ENCODE data around the gene SLC9A5.

DNA sequence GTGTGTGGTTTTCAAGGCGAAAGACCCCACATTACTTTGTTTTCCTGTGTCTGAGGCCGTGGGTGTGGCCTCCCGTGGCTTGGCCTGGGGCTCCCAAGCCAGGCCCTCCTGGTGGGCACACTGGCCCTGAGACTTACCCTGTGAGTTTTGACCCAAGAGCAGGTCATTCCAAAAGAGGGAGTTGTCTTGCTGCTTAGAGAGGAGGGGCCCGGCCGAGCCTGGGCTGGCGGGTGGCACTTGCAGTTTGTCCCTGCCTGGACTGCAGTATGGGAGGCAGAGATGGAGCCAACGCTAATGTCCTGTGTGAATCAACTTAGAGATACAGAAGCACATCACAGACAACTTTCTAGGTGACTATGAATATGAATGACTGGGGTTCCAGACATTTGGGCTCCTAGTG, 53.3 kb downstream of the SLC9A5 start:
- TF ChIP-seq, protein P1, sequence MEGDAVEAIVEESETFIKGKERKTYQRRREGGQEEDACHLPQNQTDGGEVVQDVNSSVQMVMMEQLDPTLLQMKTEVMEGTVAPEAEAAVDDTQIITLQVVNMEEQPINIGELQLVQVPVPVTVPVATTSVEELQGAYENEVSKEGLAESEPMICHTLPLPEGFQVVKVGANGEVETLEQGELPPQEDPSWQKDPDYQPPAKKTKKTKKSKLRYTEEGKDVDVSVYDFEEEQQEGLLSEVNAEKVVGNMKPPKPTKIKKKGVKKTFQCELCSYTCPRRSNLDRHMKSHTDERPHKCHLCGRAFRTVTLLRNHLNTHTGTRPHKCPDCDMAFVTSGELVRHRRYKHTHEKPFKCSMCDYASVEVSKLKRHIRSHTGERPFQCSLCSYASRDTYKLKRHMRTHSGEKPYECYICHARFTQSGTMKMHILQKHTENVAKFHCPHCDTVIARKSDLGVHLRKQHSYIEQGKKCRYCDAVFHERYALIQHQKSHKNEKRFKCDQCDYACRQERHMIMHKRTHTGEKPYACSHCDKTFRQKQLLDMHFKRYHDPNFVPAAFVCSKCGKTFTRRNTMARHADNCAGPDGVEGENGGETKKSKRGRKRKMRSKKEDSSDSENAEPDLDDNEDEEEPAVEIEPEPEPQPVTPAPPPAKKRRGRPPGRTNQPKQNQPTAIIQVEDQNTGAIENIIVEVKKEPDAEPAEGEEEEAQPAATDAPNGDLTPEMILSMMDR (IDR thresholded peaks at IDR 0.05) = no peak
- TF ChIP-seq POLR2A (IDR thresholded peaks at IDR 0.05) = no peak

Measured in testis (tissue), 2 donors.